ENCODE measurements around the gene NTM. TPM values are rescaled to one million over a fixed set of nuclear protein-coding genes. Genes with fewer than 3 reads are reported as not detected.

NTM gene
- total and polyA plus RNA-seq, 2 donors (not counting 3 experiments of a cell fraction or from before 2014, with no cell fraction given), result 1.00 to 1.1 TPM

DNA sequence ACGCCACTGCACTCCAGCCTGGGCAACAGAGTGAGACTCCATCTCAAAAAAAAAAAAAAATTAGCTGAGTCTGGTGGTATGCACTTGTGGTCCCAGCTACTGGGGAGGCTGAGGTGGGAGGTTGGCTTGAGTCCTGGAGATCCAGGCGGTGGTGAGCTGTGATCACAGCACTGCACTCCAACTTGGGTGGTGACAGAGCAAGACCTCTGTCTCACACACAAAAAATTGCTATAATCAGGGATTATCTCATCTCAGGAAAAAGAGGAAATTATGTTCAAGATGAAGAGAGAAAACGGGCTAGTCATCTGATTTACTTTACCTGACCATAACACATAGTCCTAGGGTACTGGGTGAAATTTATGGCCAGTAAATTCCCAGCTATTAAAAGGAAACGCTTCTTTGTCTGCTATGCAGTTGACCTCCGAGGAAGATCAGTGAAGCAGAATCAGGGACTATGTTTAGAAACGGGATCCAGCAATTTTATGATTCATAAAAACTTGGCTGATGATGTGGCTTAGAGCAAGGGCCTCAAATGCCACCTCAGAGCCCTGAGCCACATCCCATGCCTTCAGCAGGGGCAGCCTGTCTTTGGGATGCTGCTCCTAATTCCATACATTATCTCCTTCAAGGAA is 386.2 kb downstream of the NTM start:
- Histone ChIP-seq H3K27ac (ENCODE audit: insufficient read depth, low read depth, low read length) (no peak overlapping the region), H3K79me2 (ENCODE audit: control insufficient read depth, insufficient read depth, low read length) (no peaks in the 10 kb centered on the region), H2AFZ (ENCODE audit: low read depth, low read length) (peak overlapping the region; percentile 16), H3K27me3 (ENCODE audit: control insufficient read depth in 2 of 2, insufficient read depth in 2 of 2, low read length in 2 of 2) (no peaks in the 10 kb centered on the region), H3K9me1 (replicated peaks; ENCODE audit: control insufficient read depth, extremely low read depth, insufficient read depth, low read length) (no peaks in the 10 kb centered on the region), H3K4me3 (replicated peaks in 1 of 3; ENCODE audit: insufficient read depth in 1 of 3, low read depth in 1 of 3, low read length in 3 of 3) (no peak overlapping the region), H3K4me2 (ENCODE audit: insufficient read depth, low read length) (no peak overlapping the region), H3K4me1 (ENCODE audit: control insufficient read depth, extremely low read depth, insufficient read depth, low read length) (peaks cover 24% of the 10 kb centered on the region), H4K20me1 (replicated peaks; ENCODE audit: control insufficient read depth, extremely low read depth, insufficient read depth, low read length) (no peaks in the 10 kb centered on the region), H3K9me3 (replicated peaks; ENCODE audit: control insufficient read depth, insufficient read depth, low read length) (no peaks in the 10 kb centered on the region), H3K36me3 (ENCODE audit: control insufficient read depth in 2 of 2, extremely low read depth in 1 of 2, insufficient read depth in 2 of 2, low read length in 2 of 2) (no peaks in the 10 kb centered on the region), H3K9ac (replicated peaks; ENCODE audit: extremely low read depth, insufficient read depth, low read length) (no peak overlapping the region)
- TF ChIP-seq GATA2 (IDR thresholded peaks at IDR 0.05; ENCODE audit: insufficient read depth, insufficient read length, low read depth, low read length) (no peak), MYC (IDR thresholded peaks at IDR 0.05; ENCODE audit: low read depth, low read length) (no peak), JUN (IDR thresholded peaks at IDR 0.05; ENCODE audit: borderline replicate concordance, insufficient read depth, insufficient read length, low read depth) (no peak), FOS (IDR thresholded peaks at IDR 0.05; ENCODE audit: borderline replicate concordance, insufficient read depth, low read length) (no peak), EZH2 (IDR thresholded peaks at IDR 0.05; ENCODE audit: borderline replicate concordance, low read depth, low read length, severe bottlenecking) (no peak), POLR2AphosphoS5 (IDR thresholded peaks at IDR 0.05; ENCODE audit: insufficient read depth, low read depth, low read length) (no peak), POLR2A (IDR thresholded peaks at IDR 0.05; ENCODE audit: low read depth, low read length) (no peak)
- TF ChIP-seq, protein P1, sequence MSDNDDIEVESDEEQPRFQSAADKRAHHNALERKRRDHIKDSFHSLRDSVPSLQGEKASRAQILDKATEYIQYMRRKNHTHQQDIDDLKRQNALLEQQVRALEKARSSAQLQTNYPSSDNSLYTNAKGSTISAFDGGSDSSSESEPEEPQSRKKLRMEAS (IDR thresholded peaks at IDR 0.05; ENCODE audit: insufficient read depth, insufficient read length), result no peak
- TF ChIP-seq, protein P2, sequence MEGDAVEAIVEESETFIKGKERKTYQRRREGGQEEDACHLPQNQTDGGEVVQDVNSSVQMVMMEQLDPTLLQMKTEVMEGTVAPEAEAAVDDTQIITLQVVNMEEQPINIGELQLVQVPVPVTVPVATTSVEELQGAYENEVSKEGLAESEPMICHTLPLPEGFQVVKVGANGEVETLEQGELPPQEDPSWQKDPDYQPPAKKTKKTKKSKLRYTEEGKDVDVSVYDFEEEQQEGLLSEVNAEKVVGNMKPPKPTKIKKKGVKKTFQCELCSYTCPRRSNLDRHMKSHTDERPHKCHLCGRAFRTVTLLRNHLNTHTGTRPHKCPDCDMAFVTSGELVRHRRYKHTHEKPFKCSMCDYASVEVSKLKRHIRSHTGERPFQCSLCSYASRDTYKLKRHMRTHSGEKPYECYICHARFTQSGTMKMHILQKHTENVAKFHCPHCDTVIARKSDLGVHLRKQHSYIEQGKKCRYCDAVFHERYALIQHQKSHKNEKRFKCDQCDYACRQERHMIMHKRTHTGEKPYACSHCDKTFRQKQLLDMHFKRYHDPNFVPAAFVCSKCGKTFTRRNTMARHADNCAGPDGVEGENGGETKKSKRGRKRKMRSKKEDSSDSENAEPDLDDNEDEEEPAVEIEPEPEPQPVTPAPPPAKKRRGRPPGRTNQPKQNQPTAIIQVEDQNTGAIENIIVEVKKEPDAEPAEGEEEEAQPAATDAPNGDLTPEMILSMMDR (IDR thresholded peaks at IDR 0.05; ENCODE audit: extremely low read depth in 1 of 2, insufficient read depth in 1 of 2, low read depth in 1 of 2, low read length in 2 of 2), result no peak
- FAIRE-seq (peak; percentile 64), DNase-seq (ENCODE audit: low read depth, low spot score) (no peak)
- CTCF ChIA-PET, result interaction anchor here (0.8 to 2.1 kb wide), 9 partner anchors 8 to 370 kb away, joined by 3 to 17 read pairs (median 5); no protein-coding TSS in a partner anchor
- intact Hi-C loops (cut with micrococcal nuclease), result no loop called here
- no TSS peak for BruUV-seq (replicated peaks)
- dilution Hi-C loops (cut with MboI; ENCODE audit: extremely low pct_ligation_motif_present, low sequenced_read_pairs), result loop anchor here (5.0 kb wide), 1 partner anchor 101 kb away; no protein-coding TSS in a partner anchor
- POLR2A ChIA-PET, result no interaction called here

Data from endothelial cell of umbilical vein (primary cell).